Activated CD4-positive, CD25-positive, alpha-beta regulatory T cell (primary cell): ENCODE data around the gene ANKS6.

Experiments
- DNase-seq, 4 experiments: peaks; one replicate each; lab custom pipeline; 2025; lab: John Stamatoyannopoulos, UW

The ANKS6 gene

DNA sequence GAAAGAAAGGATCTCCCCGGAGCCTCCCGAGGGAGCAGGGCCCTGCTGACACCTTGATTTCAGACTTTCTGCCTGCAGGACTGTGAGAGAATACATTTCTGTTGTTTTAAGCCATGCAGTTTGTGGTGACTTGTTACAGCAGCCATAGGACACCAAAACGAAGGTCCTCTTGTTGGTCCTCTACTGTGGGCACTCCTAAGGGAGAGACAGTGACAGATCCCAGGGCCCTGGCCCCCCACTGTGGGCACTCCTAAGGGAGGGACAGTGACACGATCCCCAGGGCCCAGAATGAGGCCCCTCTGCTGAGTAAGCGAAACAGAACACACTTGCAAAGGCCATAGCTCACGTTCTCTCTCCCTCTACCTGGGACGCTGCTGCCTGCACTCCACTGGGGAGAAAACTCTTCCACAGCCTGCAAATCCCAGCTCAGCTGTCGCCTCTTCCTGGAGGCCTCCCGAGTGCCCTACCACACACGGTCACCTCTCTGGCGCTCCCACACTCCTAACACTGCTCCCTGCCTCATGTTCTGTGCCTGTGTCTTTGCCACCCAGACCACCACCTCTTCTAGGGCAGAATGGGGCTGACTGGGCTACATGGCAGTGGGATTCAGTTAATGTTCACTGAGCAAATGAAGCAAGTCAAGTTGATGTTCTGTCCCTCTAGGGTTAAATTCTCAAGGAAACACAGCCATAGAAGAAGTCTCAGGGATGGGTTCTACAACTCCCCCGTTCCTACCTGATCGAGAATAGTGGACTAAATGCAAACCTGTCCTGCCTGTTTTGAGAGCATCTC lies 23.8 kb downstream of the ANKS6 start:
- DNase-seq = no peak

DNA sequence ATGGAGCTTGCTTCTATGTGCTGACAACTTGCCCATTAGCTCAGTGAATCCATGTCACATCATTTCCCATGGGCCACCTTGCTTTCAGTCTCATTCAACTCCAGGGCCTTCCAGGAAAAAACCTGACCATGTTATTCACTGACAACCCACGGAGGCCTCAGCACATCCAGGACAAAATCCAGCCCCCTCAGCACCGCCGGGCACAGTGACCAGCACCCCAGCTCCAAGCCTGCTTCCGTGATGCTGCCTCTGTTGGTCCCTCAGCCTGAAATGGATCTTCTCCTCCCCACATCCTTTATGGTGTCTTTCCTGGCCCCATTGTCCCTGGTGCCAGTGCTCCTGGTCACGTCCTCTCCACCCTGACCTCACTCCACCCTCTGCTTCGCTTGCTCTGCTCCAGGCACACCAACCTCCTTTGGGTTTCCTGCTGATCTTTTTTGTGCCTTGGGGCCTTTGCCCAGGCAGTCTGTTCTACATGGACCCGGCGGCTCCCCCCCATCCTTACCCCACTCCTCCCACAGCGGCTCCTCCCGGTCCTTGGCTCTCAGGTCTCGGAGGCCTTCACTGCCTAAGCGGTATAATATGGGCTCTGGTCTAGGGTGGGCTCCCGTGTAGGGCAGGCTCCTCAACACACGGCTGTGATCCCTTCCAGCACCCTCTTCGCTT lies 25.0 kb downstream of the ANKS6 start:
- DNase-seq = no peak

DNA sequence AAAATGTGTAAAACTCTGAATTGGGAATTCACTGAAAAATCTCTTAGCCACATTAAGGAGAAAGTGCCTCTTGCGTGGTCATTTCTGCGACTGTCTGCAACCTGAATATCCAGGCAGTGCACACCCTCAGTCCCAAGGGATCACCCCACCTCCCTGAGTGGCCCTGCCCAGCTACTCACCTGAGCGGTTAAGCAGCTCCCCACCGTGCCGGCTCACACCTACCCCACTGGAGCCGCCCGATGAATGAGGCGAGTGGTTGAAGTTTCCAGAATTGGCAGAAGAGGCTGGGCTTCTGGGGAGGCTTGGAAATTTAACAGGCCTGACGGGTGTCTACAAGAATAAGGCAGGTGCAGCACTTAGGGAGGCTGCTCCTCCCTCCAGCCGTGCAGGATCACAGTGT lies 25.6 kb downstream of the ANKS6 start:
- DNase-seq = no peak

DNA sequence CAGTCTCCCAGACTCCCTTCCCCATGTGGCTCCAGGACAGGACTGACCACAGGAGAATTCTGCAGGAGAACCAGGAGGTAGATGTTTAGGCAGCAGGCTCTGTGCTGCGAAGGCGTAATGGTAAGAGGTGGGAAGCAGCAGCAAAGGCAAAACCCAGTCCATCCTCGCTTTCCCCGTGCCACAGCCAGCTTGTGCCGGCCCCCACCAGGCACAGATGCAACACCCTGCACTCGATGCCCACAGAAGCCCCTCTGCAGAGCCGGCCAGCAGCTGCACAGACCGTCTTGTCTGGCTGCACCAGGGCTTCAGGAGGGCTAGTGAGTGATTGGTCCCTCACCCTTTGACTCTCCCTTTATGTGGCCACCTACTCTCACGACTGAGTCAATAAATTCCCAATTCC lies 28.0 kb downstream of the ANKS6 start:
- no peak for DNase-seq

DNA sequence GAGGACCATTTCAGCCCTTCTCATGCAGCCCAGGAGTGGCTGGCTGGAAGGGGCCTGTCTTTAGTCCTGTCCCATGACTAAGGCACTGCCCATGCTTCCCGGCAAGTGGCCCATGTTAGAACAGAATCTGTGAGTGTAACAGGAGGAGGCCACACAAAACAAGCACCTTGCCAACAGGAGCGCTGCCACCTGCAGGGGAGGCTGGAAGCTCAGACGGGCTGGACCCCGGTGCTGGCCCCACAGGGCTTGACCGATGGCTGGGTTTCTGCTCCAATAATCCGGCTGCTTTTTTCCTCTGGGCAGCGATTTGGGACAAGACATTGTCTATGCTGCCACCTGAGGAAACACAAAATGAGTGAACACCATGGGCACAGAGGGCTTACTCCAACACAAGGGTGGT lies 28.4 kb downstream of the ANKS6 start:
- DNase-seq = no peak

DNA sequence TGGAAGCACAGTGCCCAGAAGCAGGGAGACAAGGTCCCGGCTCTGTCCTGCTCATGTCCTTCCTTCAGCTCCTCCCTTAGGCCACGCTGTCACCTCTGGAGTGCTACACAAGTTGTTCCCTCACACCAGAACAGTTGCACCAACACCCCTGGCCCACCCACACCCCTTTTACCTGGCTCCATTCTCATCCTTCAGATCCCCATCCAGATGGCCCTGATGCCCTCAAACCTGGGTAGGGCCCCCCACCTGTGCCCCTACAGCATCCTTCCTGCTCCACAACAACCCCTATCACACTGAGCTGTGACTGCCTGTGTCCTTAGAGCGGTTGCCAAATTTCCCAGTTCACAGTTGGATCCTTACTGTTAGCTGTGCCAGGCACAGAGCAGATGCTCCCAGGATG lies 29.2 kb downstream of the ANKS6 start:
- no peak for DNase-seq

DNA sequence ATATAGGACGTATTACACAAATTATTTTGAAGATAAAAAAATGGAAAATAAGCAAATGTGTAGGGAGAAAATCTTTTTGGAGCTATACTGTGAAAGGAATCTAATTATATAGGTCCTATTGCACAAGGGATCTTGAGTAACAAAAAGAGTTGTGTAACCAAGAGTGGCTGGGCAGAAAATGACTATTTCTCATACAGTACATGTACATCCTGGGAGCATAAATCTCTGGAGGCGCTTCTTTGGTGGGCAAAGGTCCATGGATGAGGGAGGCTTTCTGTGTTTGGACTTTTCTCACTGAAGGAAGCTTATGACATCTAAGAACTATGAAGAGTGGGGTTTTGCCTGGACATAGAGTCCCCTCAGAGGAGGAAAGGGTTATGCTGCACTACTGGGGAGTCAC lies 29.8 kb downstream of the ANKS6 start:
- DNase-seq = no peak

DNA sequence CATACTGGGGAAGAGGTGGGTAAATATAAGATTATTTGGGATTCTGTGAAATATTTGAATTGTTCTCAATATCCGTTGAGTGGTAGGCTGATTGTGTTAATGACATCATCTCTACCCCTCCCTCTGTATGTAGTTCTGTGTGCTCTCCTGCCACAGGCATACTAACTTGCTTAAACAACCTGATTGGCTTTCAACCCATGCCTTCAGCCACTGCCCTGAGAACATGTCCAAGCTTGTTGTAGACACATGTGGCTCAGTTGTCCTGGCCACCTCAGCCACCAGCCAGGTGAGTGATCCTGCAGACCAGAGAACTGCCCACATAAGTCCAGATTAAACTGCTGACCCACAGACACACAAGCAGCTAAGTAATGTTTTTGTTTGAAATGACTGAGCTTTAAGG lies 31.1 kb downstream of the ANKS6 start:
- no peak for DNase-seq

DNA sequence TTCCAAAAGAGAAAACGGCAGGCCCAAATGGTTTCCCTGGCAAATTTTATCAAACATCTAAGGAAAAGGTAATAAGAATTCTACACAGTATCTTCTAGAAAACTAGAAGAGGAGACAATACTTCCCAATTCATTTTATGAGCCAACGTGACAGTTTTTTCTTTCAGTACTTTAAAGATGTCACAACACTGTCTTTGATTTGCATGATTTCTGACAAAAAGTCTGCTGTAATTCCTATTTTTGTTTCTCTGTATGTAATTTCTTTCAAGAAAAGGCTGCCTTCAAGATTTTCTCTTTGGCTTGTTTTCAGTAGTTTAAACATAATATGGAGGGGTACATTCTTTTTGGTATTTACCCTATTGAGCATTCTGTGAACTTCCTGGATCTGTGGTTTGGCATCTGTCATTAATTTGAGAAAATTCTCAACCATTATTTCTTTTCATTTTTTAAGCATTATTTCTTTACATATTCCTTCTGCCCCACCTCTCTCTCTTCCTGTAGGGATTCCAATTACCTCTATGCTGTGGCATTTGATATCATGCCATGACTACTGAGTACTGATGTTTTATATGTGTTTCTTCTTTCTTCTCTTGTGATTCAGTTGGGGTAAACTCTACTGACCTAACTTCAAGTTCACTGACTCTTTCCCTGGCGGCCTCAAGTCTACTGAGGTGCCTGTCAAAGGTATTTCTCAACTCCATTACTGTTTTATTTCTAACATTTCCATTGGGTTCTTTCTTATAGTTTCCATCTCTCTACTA lies 32.2 kb downstream of the ANKS6 start:
- no peak for DNase-seq

DNA sequence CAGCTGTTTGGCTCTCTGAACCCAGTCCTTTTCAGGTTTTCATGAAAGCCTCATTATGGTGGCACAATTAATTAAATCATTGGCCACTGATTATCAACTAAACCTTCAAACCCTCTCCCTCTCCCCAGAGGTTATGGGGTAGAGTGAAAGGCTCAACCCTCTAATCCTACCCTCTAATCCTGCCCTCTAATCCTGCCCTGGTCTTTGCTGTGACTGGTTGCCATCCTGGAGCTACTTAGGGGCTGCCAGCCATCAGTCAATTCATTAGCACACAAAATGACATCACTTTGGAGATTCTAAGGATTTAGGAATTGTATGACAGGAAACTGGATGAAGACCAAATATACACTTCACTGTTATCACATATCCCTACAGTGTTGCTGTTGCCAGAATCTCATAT lies 36.1 kb downstream of the ANKS6 start:
- no peak for DNase-seq

DNA sequence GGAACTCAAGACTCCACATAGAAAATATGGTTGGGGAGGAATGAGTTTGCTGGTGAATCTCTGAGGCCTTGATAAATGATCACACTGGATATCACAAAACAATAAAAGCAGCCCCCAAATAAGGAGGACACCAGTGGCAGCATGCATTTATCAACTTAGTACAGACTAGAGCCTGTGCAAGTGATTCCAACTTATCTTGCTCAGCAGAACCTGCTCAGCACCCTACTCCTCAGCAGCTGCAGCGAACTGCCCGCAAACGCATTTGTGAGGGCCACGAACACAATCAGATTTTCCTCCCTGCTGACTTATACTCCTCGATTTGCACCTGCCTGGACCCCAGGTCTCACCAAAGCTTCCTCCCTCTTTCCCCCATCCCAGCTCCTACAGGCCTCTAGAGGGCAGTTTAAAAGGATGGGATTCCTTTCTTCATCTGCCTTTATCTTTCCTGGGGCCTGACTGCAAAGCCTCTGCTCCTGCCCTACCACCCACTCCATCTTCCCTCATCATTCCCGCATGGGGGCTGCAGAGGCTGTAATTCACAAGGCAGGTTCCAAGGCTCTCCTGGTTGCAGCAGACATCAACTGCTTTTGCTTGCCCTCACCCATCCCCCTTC lies 41.2 kb downstream of the ANKS6 start:
- no peak for DNase-seq

DNA sequence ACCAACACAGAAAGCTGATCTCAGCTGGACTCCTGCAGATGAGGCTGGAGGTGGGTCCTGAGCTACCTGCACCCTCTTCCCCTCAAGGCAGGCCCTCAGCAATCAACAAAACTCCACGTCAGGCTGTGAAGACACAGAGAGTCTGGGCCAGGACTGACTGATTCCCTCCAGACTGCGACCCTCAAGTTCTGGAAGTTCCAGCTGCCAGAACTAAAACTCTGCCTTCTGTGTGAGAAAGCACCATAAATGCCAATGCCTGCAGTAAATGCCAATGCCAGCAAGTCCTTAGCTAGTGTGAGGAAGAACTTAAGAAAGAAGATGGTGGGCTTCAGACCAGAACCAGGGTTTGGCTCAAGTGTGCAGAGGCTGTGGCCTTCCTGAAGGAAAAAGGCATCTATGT lies 45.1 kb downstream of the ANKS6 start:
- DNase-seq = no peak

DNA sequence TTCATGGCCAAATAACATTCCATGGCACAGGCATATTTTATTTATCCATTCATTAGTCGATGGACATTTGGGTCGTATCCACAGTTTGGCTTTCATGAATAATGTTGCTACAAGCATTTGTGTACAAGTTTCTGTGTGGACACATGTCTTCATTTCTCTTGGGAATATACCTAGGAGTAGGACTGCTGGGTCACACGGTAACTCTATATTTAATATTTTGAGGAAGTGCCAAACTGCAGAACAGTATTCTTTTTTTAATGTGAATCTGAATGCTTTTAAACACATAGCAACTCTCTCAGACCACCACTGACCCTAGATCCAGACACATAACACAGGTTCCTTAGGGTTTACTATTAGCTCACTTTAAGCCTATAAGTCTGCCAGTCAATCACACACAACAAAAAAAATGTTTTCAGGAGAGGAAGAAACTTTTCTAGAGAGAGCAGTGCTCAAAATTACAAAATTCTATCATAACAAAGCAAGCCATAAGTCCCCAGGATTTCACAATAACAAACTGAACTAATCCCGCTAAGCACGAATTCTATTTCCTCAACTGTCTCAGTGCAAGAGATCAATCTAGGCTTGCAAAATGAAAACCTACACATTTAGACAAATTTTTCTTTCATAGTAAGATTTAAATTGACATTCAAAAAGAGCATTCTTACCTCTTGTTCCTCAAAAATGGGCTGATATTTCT lies 45.8 kb downstream of the ANKS6 start:
- no peak for DNase-seq

DNA sequence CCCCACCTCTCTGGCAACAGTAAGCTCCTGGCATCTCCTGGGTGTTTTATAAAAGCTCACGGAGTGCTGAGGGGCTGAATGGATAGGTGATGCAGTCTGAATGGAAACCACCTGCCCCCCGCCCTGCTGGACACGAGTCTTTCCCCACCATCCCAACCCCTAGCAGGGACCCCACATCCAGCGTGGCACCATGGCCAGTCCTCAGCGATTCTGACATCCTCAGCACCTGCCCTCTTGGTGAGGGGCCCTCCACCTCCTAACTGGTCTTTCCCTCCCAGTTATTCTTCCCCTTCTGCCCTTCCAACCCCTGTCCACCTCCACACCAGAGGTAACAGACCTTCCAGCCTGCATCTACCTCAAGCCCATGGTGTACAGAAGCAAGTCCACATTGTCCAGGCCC lies 48.9 kb downstream of the ANKS6 start:
- DNase-seq = no peak

DNA sequence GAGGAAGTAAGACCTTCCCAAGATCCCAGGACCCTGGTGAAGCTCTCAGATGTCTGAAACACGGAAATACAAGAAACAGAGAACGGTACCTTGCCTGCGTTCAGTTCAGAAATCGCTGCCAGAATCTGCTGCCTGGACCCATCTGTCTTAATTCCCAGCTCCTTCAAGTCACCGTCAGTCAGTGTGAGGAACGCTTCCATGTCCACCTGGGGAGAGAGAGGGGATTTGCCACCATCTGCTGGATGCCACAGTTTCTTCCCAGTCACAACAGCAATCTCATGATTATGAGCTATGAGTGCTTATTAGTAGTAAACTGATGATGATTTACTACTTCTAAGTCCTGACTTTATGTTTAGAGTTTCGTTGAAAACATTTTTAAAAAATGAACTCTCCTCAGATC lies 50.9 kb downstream of the ANKS6 start:
- DNase-seq = no peak

DNA sequence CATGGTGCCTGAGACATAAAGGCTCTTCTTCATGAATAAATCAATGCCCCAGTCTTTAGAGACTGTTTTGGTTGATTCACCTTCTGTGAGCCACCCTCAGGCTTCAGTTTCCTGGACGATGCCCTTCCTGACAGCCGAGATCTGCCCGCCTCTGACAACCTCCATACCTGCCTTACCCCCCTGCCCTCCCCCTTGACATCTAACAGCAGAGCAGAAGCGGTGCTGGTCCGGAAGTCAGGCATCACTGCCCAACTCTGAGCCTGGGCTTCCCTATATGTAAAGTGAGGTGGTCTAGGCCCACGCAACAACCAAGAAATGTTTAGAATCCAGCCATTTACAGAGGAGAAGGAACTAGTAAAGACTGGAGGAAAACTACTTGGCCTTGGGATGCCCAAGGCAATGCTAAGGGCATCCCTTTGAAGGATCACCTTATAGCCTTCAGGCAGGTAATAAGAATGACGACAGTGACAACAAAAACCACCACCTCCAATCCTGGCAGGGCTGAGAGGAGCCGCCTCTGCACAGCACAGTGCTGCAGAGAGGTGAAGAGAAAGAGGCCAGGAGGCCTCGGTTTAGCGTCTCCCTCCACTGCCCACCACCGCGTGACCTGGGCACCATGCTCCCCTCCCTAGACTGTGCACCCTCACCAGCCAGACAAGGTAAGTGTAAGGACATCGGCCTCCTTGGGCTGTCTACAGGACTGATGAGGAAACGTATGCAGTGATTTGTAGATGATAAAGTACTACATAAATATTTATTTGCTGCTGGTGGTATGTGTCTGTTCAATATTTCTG lies 52.3 kb downstream of the ANKS6 start:
- DNase-seq = no peak

DNA sequence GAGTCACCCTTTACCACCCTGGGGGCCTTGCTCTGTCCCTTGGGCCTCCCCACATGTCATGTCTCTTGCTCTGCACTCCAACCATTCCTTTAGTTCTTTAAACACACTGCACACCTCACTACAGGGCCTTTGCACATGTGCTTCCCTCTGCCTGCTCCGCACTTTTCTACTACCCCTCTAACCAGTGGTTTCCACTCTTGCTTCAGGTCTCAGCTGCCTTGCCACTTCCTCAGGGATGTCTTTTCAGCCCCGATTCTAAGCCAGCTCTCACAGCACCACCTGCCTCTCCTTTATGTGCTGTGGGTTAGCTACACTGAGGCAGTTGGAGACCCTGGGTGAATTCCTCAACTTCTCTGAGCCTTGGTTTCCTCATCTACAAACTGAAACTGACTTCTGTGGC lies 53.0 kb downstream of the ANKS6 start:
- DNase-seq = no peak

DNA sequence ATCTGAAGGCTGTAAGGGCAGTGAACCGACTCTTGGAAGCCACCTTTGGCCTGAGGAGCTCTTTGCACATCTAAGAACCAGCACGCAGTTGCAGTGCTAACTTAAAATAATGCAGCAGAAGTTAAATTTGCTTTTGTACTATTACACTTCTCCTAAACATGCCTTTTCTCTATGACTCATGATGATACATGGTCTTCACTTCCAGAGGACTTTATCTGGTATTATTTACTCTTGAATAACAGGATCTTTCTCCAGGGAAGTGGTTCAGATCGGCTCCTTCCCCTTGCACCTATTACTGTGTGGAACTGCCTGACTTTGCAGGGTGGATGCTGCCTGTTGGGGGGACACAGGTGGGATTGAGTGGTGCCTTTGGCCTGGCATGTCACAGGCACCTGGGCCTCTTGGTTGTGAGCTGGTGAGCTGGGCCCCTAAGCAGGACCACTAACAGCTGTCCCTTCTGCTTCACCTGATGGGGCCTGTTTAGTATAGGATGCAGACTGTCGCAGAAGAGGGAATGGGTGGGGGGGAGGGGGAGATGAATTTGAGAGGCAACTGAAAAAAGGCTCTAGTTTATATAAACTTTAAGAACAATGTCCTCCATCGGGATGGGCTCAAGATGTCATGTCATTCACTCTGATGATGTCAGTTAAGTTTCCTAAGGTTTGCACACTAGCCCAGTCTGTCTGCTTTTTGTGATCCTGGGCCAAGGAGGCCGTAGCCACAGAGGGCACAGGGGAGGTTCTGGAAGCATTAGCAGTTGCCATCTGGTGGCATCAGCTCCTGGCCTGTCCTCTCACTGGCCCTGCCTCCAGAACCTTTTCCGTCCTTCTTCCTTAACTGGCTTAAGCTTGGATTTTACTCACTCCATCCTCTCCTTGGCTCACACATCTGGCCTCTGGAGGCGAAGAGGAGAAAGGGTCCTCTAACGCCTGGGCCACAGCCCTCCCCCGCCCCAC lies 53.8 kb downstream of the ANKS6 start:
- no peak for DNase-seq

DNA sequence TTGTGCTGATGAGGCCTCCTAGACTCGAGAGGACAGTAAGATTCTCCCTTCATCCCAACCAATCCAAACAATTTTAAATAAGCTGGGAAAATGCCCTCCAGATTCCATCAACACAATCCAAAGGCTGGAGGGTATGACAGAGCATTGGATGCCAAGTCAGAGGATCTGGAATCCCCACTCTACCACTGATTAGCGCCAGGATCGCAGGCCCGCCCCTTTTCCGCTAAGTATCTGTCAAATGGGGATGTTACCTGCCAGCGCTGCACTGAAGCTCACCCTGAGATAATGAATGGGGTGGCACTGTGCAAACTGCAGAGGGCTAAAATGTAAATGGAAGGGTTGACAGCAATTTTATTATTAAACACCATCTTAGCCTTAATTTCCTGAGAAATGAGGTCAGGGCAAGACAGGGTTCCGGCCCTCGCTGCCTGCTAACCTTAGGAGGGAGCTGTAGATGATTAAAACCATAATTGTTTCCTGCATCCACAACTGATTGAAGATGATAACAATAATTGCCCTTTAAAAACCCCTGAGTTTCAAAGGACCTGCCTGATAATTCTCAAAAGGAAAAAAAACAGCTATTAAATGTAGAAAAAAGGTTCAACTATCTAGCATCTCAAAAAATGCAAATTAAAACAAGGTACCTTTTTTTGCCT lies 56.0 kb downstream of the ANKS6 start:
- no peak for DNase-seq

DNA sequence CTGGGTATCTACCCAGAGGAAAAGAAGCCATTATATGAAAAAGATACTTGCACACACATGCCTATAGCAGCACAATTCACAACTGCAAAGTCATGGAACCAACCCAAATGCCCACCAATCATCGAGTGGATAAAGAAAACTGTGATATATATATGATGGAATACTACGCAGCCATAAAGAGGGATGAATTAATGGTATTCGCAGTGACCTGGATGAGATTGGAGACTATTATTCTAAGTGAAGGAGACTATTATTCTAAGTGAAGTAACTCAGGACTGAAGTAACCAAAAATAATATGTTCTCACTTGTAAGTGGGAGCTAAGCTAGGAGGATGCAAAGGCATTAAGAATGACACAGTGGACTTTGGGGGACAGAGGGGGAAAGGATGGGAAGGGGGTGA lies 57.6 kb downstream of the ANKS6 start:
- DNase-seq = no peak
